Glutamatergic neuron (in vitro differentiated cells): ENCODE results near the gene HOTAIR. TPM values are rescaled to one million over a fixed set of nuclear protein-coding genes. Genes with fewer than 3 reads are reported as not detected.

ENCODE experiments used
- DNase-seq: peaks from one replicate; pipeline ENCODE4 v3.0.0; 2022
- H3K27ac Mint-ChIP-seq: one replicate; pipeline ENCODE4 v1.8.0; 2020; ENCODE audit warnings: mild to moderate bottlenecking, mixed read lengths, inconsistent platforms; ENCODE audit not compliant: unreplicated experiment
- H3K27me3 Mint-ChIP-seq: one replicate; pipeline ENCODE4 v1.8.0; 2020; ENCODE audit warnings: mild to moderate bottlenecking, moderate library complexity, mixed read lengths, inconsistent platforms; ENCODE audit not compliant: unreplicated experiment
- H3K36me3 Mint-ChIP-seq: one replicate; pipeline ENCODE4 v1.8.0; 2020; ENCODE audit warnings: mild to moderate bottlenecking, mixed read lengths, inconsistent platforms; ENCODE audit not compliant: unreplicated experiment
- H3K4me1 Mint-ChIP-seq: one replicate; pipeline ENCODE4 v1.8.0; 2020; ENCODE audit warnings: mild to moderate bottlenecking, low read depth, mixed read lengths, inconsistent platforms; ENCODE audit not compliant: unreplicated experiment
- H3K4me3 Mint-ChIP-seq: one replicate; pipeline ENCODE4 v1.8.0; 2020; ENCODE audit warnings: mild to moderate bottlenecking, mixed read lengths, inconsistent platforms; ENCODE audit not compliant: unreplicated experiment
- H3K9me3 Mint-ChIP-seq: one replicate; pipeline ENCODE4 v1.8.0; 2020; ENCODE audit warnings: mild to moderate bottlenecking, moderate library complexity, mixed read lengths, inconsistent platforms; ENCODE audit not compliant: unreplicated experiment
- CTCF ChIP-seq: fragments of 200-600 bp; sonication (generic); IDR thresholded peaks from one replicate; pipeline ENCODE4 v1.5.0; 2021; ENCODE audit not compliant: partially characterized antibody, unreplicated experiment
- total RNA-seq: library from RNA; stranded (reverse); fragmentation: NEBNext Ultra II Directional; extraction: Animal tissue kit (Norgen Biotek cat#: 25700); gene quantifications from one replicate; pipeline ENCODE4 v1.2.1, GENCODE V29; 2021; ENCODE audit not compliant: unreplicated experiment

HOTAIR gene
- total RNA-seq, 1 donor from 2014 or later: not detected

- no peak overlapping the region for H3K4me3 Mint-ChIP-seq
Observed at GRCh38 chr12:54015018-54015931, 40.5 kb upstream of the HOTAIR start.

GRCh38 chr12:54014377-54015017 is 39.7 kb upstream of the HOTAIR start:
- Mint-ChIP-seq H3K4me3 (no peak overlapping the region), H3K27me3 (peaks cover 46% of the 10 kb centered on the region), H3K9me3 (peaks cover 6% of the 10 kb centered on the region), H3K36me3 (no peaks in the 10 kb centered on the region), H3K4me1 (peaks cover 9% of the 10 kb centered on the region), H3K27ac (no peak overlapping the region)
- DNase-seq: no peak
- no peak for TF ChIP-seq CTCF

More at GRCh38 chr12:54015018-54015931, 40.5 kb upstream of the HOTAIR start:
- Mint-ChIP-seq H3K4me1 (peaks cover 9% of the 10 kb centered on the region), H3K9me3 (peaks cover 6% of the 10 kb centered on the region), H3K27ac (no peak overlapping the region), H3K27me3 (peaks cover 53% of the 10 kb centered on the region), H3K36me3 (no peaks in the 10 kb centered on the region)
- DNase-seq: no peak
- TF ChIP-seq CTCF: no peak

GRCh38 chr12:54012631-54013409 is 38.1 kb upstream of the HOTAIR start:
- H3K27ac Mint-ChIP-seq: no peak overlapping the region

GRCh38 chr12:54011665-54012532 is 37.1 kb upstream of the HOTAIR start:
- no peak for TF ChIP-seq CTCF
- no peak for DNase-seq
- peaks cover 44% of the 10 kb centered on the region for H3K27me3 Mint-ChIP-seq
- no peaks in the 10 kb centered on the region for H3K4me1 Mint-ChIP-seq
- peaks cover 6% of the 10 kb centered on the region for H3K9me3 Mint-ChIP-seq
- H3K27ac Mint-ChIP-seq: no peak overlapping the region
- no peak overlapping the region for H3K4me3 Mint-ChIP-seq
- no peaks in the 10 kb centered on the region for H3K36me3 Mint-ChIP-seq

More at GRCh38 chr12:54012631-54013409, 38.1 kb upstream of the HOTAIR start:
- no peak for TF ChIP-seq CTCF
- Mint-ChIP-seq H3K9me3 (peaks cover 6% of the 10 kb centered on the region), H3K4me1 (peaks cover 6% of the 10 kb centered on the region), H3K4me3 (no peak overlapping the region), H3K27me3 (peaks cover 46% of the 10 kb centered on the region), H3K36me3 (no peaks in the 10 kb centered on the region)
- DNase-seq: no peak
